Choroid plexus epithelial cell (primary cell): Measurements from ENCODE around the gene PBX4.

Experiments used
- DNase-seq: peaks from one replicate; pipeline ENCODE4 v3.0.0-alpha.2; 2010; ENCODE audit warnings: low read depth
- H3K4me3 ChIP-seq: 2 replicates; pipeline ENCODE4 v1.5.1; 2011; ENCODE audit warnings: low read depth, mild to moderate bottlenecking, control low read depth, low read length, moderate library complexity
- TF ChIP-seq, protein P1 (sequence below): conservative IDR thresholded peaks from 2 replicates; pipeline ENCODE4 v1.5.1; 2011; ENCODE audit warnings: low read depth, mild to moderate bottlenecking, control low read depth, inconsistent platforms, low read length, moderate library complexity

The PBX4 gene

DNA sequence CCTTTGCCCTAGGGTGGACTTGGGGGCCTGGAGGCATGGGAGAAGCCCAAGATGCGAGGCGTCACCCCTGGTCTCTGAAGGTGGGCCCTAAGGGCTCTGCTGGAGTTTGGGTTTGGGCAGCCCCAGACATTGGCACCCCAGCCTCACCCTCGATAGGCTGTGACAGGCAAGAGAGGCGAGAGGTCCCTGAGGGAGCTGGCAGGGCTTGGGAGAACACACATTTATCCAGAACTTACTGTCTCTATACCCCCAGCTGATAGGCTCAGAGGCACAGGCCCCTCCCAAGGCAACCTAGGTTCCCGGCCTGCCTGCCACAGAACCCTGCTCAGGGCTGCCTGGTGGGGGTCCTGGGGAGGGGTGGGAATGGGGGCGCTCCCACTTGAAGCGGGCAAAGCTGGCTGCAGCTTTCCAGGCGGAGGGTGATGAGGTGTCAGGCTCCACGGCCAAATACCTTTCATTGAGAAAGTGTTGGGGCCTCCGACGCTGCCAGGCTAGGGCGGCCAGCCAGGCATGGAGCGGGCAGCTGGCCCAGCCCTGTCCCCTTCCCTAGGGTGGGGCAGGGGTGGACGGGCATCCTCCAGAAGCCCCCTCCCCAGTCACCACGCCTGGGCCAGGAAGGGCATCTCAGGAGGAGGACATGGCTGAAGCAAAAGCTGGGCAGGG lies 70.7 kb downstream of the PBX4 start:
- no peak overlapping the region for H3K4me3 ChIP-seq
- no peak for DNase-seq
- TF ChIP-seq, protein P1, sequence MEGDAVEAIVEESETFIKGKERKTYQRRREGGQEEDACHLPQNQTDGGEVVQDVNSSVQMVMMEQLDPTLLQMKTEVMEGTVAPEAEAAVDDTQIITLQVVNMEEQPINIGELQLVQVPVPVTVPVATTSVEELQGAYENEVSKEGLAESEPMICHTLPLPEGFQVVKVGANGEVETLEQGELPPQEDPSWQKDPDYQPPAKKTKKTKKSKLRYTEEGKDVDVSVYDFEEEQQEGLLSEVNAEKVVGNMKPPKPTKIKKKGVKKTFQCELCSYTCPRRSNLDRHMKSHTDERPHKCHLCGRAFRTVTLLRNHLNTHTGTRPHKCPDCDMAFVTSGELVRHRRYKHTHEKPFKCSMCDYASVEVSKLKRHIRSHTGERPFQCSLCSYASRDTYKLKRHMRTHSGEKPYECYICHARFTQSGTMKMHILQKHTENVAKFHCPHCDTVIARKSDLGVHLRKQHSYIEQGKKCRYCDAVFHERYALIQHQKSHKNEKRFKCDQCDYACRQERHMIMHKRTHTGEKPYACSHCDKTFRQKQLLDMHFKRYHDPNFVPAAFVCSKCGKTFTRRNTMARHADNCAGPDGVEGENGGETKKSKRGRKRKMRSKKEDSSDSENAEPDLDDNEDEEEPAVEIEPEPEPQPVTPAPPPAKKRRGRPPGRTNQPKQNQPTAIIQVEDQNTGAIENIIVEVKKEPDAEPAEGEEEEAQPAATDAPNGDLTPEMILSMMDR: no peak

DNA sequence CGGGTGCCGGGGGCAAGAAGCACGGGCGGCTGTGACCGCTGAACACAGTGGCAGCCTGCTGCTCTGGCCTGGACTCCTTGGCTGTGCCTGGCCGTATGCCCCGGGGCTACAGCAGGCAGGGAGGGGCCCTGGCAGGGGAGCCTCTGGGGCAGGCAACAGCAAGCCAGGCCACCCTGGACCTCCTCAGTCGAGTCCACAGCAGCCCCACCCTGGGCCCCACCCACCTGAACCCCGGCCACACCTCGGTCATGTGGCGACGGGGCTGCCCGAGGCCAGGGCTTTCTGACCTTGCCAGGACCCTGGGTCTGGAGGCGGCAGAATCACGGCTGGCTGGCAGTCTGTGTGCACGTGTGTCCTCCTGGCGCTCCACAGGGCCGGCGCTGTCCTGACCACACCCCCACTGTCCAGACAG lies 71.7 kb downstream of the PBX4 start:
- DNase-seq: no peak
- no peak overlapping the region for H3K4me3 ChIP-seq
- TF ChIP-seq, protein P1: no peak

DNA sequence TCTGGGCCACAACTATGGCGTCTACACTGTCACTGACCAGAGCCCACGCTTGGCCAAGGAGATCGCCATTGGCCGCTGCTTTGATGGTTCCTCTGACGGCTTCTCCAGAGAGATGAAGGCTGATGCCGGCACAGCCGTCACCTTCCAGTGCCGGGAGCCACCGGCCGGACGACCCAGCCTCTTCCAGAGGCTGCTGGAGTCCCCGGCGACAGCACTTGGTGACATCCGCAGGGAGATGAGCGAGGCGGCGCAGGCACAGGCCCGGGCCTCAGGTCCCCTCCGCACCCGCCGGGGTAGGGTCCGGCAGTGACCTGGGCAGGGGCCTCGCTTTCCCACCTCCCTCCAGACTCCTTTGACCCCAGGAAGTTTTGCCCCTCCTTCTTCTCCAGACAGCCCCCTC lies 72.8 kb downstream of the PBX4 start:
- H3K4me3 ChIP-seq: no peak overlapping the region
- TF ChIP-seq, protein P1: no peak
- no peak for DNase-seq

DNA sequence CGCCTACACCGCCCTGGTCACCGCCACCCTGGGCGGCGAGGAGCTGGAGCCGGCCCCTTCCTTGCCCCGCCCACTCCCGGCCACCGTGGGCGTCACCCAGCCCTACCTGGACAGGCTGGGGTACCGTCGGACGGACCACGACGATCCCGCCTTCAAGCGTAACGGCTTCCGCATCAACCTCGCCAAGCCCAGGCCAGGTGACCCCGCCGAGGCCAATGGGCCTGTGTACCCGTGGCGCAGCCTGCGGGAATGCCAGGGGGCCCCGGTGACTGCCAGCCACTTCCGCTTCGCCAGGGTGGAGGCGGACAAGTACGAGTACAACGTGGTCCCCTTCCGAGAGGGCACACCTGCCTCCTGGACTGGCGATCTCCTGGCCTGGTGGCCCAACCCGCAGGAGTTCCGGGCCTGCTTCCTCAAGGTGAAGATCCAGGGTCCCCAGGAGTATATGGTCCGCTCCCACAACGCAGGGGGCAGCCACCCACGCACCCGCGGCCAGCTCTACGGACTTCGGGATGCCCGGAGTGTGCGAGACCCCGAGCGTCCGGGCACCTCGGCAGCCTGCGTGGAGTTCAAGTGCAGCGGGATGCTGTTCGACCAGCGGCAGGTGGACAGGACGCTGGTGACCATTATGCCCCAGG lies 73.4 kb downstream of the PBX4 start:
- H3K4me3 ChIP-seq: no peak overlapping the region
- DNase-seq: no peak
- TF ChIP-seq, protein P1: no peak

GRCh38 chr19:19544257-19544953 lies 74.1 kb downstream of the PBX4 start:
- H3K4me3 ChIP-seq: no peak overlapping the region
- TF ChIP-seq, protein P1: no peak
- DNase-seq: no peak

GRCh38 chr19:19543640-19544039 lies 74.8 kb downstream of the PBX4 start:
- no peak for DNase-seq
- no peak overlapping the region for H3K4me3 ChIP-seq
- TF ChIP-seq, protein P1: no peak
